Measurements from ENCODE around the gene MID1IP1. TPM values are rescaled to one million over a fixed set of nuclear protein-coding genes. Genes with fewer than 3 reads are reported as not detected.

Gene MID1IP1
- total RNA-seq, 2 donors from 2014 or later, result 73.2 to 125 TPM

- H3K27ac ChIP-seq (ENCODE audit: low read depth, low read length), result no peak overlapping the region
- H3K9me3 ChIP-seq (ENCODE audit: control insufficient read depth, low read length), result no peaks in the 10 kb centered on the region
- WGBS, 2 experiments (ENCODE audit: insufficient coverage in 1 of 2, insufficient read length in 1 of 2), result 100% methylated on average over 1 to 2 of the region's 3 CpGs
- no peak overlapping the region for H3K4me3 ChIP-seq (ENCODE audit: low read length)
- H3K9me3 Mint-ChIP-seq, result peaks cover 44% of the 10 kb centered on the region
- DNase-seq, result no peak
- H3K27me3 ChIP-seq (ENCODE audit: control insufficient read depth, insufficient read depth, low read length, poor library complexity, severe bottlenecking), result no peaks in the 10 kb centered on the region
- no peaks in the 10 kb centered on the region for H3K4me1 ChIP-seq (ENCODE audit: control insufficient read depth, insufficient read depth, low read length)
- H3K4me1 Mint-ChIP-seq, result peaks cover 15% of the 10 kb centered on the region
- H3K36me3 ChIP-seq (ENCODE audit: control insufficient read depth, insufficient read depth, low read length), result no peaks in the 10 kb centered on the region
- no peak overlapping the region for H3K9ac ChIP-seq (ENCODE audit: extremely low read depth, low read length, poor library complexity, severe bottlenecking)
- no peak for TF ChIP-seq CTCF (conservative IDR thresholded peaks at IDR 0.05)
- H3K27ac Mint-ChIP-seq, result no peak overlapping the region
- H3K36me3 Mint-ChIP-seq (ENCODE audit: low read depth), result no peaks in the 10 kb centered on the region
- H3K4me3 Mint-ChIP-seq, result no peak overlapping the region
- no peaks in the 10 kb centered on the region for H3K27me3 Mint-ChIP-seq (ENCODE audit: insufficient read depth)
These were observed 38.0 kb downstream of the MID1IP1 start for GRCh38 chrX:38839277-38839676.

GRCh38 chrX:38839944-38840343, 38.7 kb downstream of the MID1IP1 start:
- H3K4me1 ChIP-seq (ENCODE audit: control insufficient read depth, insufficient read depth, low read length), result no peaks in the 10 kb centered on the region
- Mint-ChIP-seq H3K27me3 (ENCODE audit: insufficient read depth) (no peaks in the 10 kb centered on the region), H3K27ac (no peak overlapping the region), H3K9me3 (peaks cover 44% of the 10 kb centered on the region), H3K36me3 (ENCODE audit: low read depth) (no peaks in the 10 kb centered on the region), H3K4me1 (peaks cover 15% of the 10 kb centered on the region), H3K4me3 (no peak overlapping the region)
- no peak for TF ChIP-seq CTCF (conservative IDR thresholded peaks at IDR 0.05)
- no peaks in the 10 kb centered on the region for H3K9me3 ChIP-seq (ENCODE audit: control insufficient read depth, low read length)
- H3K9ac ChIP-seq (ENCODE audit: extremely low read depth, low read length, poor library complexity, severe bottlenecking), result no peak overlapping the region
- no peaks in the 10 kb centered on the region for H3K27me3 ChIP-seq (ENCODE audit: control insufficient read depth, insufficient read depth, low read length, poor library complexity, severe bottlenecking)
- WGBS, 2 experiments (ENCODE audit: insufficient coverage in 1 of 2, insufficient read length in 1 of 2), result 83 to 100% methylated on average over 1 of the region's 1 CpG
- no peak for DNase-seq
- no peaks in the 10 kb centered on the region for H3K36me3 ChIP-seq (ENCODE audit: control insufficient read depth, insufficient read depth, low read length)
- no peak overlapping the region for H3K27ac ChIP-seq (ENCODE audit: low read depth, low read length)
- H3K4me3 ChIP-seq (ENCODE audit: low read length), result no peak overlapping the region

GRCh38 chrX:38841750-38842149, 40.5 kb downstream of the MID1IP1 start:
- Histone ChIP-seq H3K4me3 (ENCODE audit: low read length) (no peak overlapping the region), H3K9me3 (ENCODE audit: control insufficient read depth, low read length) (no peaks in the 10 kb centered on the region), H3K27ac (ENCODE audit: low read depth, low read length) (no peak overlapping the region), H3K4me1 (ENCODE audit: control insufficient read depth, insufficient read depth, low read length) (no peaks in the 10 kb centered on the region), H3K9ac (ENCODE audit: extremely low read depth, low read length, poor library complexity, severe bottlenecking) (no peak overlapping the region), H3K36me3 (ENCODE audit: control insufficient read depth, insufficient read depth, low read length) (no peaks in the 10 kb centered on the region), H3K27me3 (ENCODE audit: control insufficient read depth, insufficient read depth, low read length, poor library complexity, severe bottlenecking) (no peaks in the 10 kb centered on the region)
- no peak for DNase-seq
- Mint-ChIP-seq H3K9me3 (peaks cover 37% of the 10 kb centered on the region), H3K27ac (no peak overlapping the region), H3K36me3 (ENCODE audit: low read depth) (no peaks in the 10 kb centered on the region), H3K27me3 (ENCODE audit: insufficient read depth) (no peaks in the 10 kb centered on the region), H3K4me3 (no peak overlapping the region), H3K4me1 (peaks cover 20% of the 10 kb centered on the region)
- no peak for TF ChIP-seq CTCF (conservative IDR thresholded peaks at IDR 0.05)
- no CpG with 5 or more reads among the region's 2 CpGs for WGBS, 2 experiments (ENCODE audit: insufficient coverage in 1 of 2, insufficient read length in 1 of 2)

All from endodermal cell (in vitro differentiated cells).